MM.1S (cell line): ENCODE data around the gene CD276.
A peak's percentile ranks its signal among the peaks of the same experiment; 100 is the strongest.

Source experiments
- EZH2 ChIP-seq: fragments of 300-600 bp; sonication (generic); optimal IDR thresholded peaks from 2 replicates; pipeline ENCODE3; 2017; ENCODE audit warnings: low read depth, mild to moderate bottlenecking, antibody characterized with exemption, low read length, mixed read lengths
- EZH2phosphoT487 ChIP-seq: fragments of 300-600 bp; sonication (generic); IDR thresholded peaks from 2 replicates; pipeline ENCODE4 v1.6.1; 2018; ENCODE audit warnings: antibody characterized with exemption, low read length
- TF ChIP-seq, protein P1 (sequence below): fragments of 300-600 bp; sonication (generic); IDR thresholded peaks from 2 replicates; pipeline ENCODE4 v1.5.1; 2016; ENCODE audit warnings: antibody characterized with exemption, low read length, mixed read lengths

DNA sequence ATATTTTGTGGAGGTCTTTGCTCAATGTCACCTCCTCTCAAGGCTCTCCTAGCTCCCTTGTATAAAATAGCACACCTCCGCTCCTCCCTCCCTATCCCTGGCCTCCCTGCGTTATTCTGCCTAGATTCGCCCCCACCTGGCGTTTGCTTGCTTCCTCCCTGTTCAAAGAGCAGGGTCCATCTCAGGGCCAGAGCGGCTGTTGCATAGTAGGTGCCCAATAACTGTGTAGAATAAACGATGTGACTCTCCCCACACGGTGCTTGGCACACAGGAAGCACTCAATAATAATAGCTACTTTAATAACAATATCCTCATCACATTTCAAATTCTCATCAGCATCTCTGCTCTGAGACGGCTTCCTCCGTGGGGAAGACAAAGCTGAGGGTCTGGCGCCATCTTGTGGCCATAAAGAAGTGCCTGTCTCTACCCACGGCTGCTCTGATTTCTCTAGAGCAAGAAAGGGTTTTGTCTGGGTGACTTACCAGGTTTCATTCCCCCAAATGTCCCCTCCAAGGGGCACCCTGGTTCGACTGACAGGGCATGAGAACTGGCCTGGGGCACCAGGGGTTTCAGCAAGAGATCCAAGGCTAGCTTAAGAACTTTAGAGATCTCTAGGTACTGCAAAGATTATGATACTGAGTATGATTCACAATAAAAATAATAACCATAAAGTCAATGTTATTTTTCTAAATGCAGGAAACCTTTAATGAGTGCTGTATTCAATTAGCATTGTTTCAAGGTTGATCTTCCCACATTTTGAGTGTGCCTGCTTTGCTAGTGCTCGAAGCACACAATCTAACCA is 16.1 kb downstream of the CD276 start:
- TF ChIP-seq, protein P1, sequence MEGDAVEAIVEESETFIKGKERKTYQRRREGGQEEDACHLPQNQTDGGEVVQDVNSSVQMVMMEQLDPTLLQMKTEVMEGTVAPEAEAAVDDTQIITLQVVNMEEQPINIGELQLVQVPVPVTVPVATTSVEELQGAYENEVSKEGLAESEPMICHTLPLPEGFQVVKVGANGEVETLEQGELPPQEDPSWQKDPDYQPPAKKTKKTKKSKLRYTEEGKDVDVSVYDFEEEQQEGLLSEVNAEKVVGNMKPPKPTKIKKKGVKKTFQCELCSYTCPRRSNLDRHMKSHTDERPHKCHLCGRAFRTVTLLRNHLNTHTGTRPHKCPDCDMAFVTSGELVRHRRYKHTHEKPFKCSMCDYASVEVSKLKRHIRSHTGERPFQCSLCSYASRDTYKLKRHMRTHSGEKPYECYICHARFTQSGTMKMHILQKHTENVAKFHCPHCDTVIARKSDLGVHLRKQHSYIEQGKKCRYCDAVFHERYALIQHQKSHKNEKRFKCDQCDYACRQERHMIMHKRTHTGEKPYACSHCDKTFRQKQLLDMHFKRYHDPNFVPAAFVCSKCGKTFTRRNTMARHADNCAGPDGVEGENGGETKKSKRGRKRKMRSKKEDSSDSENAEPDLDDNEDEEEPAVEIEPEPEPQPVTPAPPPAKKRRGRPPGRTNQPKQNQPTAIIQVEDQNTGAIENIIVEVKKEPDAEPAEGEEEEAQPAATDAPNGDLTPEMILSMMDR: peak; percentile 93
- TF ChIP-seq EZH2phosphoT487 (no peak), EZH2 (no peak)
